ENCODE measurements around the gene DCDC2C.

DNA sequence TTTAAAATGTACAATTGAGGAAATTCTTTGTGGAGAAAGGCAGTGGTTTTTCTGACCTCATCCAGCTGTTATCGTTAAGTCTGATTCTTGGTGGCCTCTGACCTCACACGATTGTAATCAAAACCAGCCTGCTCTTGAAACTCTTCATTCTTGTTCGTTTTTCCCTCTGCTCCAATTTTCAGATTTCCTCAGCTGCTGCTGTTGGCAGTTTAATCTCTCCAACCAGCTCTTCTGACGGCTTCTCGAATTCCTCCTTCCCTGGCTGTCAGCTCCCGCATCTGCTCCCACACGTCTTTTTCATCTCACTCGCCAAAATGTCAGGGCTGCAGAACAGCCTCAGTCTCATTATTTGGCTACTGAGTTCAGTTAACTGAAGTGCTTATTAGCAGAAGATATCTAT lies 136.1 kb downstream of the DCDC2C start:
- TF ChIP-seq, protein P1, sequence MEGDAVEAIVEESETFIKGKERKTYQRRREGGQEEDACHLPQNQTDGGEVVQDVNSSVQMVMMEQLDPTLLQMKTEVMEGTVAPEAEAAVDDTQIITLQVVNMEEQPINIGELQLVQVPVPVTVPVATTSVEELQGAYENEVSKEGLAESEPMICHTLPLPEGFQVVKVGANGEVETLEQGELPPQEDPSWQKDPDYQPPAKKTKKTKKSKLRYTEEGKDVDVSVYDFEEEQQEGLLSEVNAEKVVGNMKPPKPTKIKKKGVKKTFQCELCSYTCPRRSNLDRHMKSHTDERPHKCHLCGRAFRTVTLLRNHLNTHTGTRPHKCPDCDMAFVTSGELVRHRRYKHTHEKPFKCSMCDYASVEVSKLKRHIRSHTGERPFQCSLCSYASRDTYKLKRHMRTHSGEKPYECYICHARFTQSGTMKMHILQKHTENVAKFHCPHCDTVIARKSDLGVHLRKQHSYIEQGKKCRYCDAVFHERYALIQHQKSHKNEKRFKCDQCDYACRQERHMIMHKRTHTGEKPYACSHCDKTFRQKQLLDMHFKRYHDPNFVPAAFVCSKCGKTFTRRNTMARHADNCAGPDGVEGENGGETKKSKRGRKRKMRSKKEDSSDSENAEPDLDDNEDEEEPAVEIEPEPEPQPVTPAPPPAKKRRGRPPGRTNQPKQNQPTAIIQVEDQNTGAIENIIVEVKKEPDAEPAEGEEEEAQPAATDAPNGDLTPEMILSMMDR (conservative IDR thresholded peaks at IDR 0.05; ENCODE audit: low read depth, low read length) = no peak
- TF ChIP-seq BHLHE40 (IDR thresholded peaks at IDR 0.05; ENCODE audit: low read depth, low read length) (no peak), POLR2A (IDR thresholded peaks at IDR 0.05; ENCODE audit: low read depth, low read length) (no peak)
